G401 (cell line): ENCODE results near the gene PXK. TPM values are rescaled to one million over a fixed set of nuclear protein-coding genes. Genes with fewer than 3 reads are reported as not detected.
A peak's percentile ranks its signal among the peaks of the same experiment; 100 is the strongest.

Source experiments
- DNase-seq: peaks from one replicate; pipeline ENCODE4 v3.0.0-alpha.2; 2015; ENCODE audit warnings: low spot score
- in situ Hi-C: cut with HindIII; loops from 2 replicates; pipeline ENCODE4 v1.10.0; 2016; ENCODE audit warnings: low sequenced_read_pairs, mixed read lengths
- total RNA-seq: library from RNA; depleted of rRNA; stranded (reverse); fragments of >200 nt; shearing (Covaris generic); gene quantifications from 2 replicates; pipeline ENCODE4 v1.2.3, GENCODE V29; 2014

PXK gene
- total RNA-seq, 1 experiment from 2014 or later = 18.4 TPM

GRCh38 chr3:58341376-58341775, 8.7 kb downstream of the PXK start:
- in situ Hi-C loops = no loop called here
- DNase-seq = no peak

GRCh38 chr3:58342676-58343075, 10.0 kb downstream of the PXK start:
- no peak for DNase-seq
- in situ Hi-C loops = no loop called here

DNA sequence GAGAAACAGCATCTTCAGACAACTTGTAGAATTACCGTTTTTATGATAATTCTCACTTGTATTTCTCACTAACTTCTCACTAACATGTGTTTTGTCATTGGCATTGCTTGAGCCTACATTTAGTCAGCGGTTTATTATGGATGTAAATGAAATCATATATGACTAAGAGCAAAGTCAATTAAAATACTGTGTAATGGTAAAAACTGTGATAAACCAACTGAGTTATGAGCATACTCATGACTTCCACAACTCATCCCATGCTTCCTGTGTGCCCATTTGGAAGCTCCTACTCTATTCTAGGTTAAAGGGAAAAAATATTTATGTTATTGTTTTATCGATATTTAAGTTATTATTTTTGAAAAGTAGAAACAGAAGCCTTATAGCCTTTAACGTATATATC, 12.8 kb downstream of the PXK start:
- in situ Hi-C loops = no loop called here
- DNase-seq = no peak

DNA sequence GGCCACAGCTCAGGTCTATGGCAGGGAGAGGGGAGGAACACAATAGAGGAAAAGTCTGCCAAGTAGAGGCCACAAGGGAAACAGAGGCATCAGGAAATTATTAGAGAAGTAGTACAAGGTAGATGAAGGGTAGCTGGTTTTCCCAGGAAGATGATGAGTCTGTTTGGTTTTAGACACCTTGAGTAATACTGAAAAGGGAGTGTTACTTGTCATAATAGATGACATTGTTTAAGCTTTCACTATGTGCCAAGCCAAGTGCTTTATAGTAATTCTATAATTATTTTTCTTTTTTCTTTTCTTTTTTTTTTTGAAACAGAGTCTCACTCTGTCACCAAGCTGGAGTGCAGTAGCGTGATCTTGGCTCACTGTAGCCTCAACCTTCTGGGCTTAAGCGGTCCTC, 13.7 kb downstream of the PXK start:
- in situ Hi-C loops = no loop called here

DNA sequence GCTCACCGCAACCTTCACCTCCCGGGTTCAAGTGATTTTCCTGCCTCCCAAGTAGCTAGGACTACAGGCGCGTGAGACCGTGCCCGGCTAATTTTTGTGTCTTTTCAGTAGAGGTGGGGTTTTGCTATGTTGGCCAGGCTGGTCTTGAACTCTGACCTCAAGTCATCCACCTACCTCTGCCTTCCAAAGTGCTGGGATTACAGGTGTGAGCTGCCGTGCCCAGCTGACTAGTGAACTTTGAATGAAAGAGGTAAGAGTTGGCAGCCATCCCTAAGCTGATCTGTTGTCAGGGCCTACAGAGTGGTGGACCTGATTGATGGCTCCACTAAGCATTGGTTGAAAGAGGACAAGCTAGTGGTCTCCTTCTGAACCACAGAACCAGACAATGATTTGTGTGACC, 15.3 kb downstream of the PXK start:
- in situ Hi-C loops = no loop called here
- DNase-seq = no peak

More for the DNA sequence above, 13.7 kb downstream of the PXK start:
- DNase-seq = no peak

DNA sequence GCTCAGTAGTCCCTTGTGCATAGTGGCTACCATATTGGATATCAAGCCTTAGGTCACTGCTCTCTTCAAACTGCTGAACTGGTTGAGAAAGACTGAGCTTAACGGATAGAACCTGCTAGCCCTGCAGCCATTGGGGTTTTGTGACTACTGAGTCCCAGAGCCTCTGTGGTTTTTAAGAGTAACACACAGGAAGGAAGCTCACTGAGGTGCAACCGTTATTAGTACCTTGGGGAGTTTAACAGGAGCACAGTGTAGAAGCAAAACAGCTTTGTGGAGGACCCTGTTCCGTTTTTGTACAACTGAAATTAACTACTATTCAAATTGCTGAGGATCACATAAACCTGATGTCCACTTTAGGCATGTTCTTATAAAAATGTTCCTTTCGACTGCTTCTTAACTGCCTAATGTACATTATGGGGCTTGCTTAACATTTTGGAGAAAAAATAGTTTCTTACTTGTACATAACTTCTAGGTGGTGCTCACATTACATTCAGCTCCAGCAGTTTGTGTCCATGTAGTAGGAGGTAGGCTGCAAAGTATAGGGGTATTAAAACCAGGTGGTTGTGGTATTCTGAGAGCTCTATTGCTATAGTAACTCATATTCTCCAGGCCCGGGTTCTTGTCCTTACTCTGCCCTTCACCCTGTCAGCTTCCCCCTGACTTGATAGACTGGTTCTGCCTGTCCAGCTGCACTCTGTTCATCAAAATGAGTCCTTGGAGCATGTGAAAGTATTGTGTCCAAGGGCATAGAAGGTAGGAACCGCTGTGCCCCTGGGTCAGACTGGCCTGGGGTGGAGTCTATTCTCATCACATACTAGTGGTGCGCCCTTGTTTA, 17.3 kb downstream of the PXK start:
- no peak for DNase-seq
- in situ Hi-C loops = no loop called here

GRCh38 chr3:58350627-58351013, 17.9 kb downstream of the PXK start:
- DNase-seq = no peak
- in situ Hi-C loops = no loop called here

GRCh38 chr3:58351920-58352319, 19.2 kb downstream of the PXK start:
- in situ Hi-C loops = no loop called here
- DNase-seq = peak; percentile 38

DNA sequence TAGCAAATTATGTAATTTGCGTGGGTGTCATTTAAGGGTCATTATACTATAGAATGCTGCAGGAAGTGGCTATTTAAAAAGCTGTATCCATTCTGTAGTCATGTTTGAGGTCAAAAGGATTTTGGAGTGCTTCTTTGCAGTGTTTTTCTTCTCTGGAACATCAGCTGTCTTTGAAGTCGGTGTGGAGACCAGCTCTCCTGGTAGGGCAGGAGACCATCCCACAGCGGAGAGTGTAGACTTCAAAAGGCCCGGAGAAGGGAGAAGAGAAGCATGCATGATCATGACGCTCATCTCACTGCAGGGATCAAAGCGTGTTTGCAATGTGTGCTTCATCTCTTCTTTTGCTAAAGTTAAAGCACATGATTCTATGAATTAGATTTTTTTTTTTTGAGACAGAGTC, 19.9 kb downstream of the PXK start:
- no peak for DNase-seq
- in situ Hi-C loops = no loop called here

DNA sequence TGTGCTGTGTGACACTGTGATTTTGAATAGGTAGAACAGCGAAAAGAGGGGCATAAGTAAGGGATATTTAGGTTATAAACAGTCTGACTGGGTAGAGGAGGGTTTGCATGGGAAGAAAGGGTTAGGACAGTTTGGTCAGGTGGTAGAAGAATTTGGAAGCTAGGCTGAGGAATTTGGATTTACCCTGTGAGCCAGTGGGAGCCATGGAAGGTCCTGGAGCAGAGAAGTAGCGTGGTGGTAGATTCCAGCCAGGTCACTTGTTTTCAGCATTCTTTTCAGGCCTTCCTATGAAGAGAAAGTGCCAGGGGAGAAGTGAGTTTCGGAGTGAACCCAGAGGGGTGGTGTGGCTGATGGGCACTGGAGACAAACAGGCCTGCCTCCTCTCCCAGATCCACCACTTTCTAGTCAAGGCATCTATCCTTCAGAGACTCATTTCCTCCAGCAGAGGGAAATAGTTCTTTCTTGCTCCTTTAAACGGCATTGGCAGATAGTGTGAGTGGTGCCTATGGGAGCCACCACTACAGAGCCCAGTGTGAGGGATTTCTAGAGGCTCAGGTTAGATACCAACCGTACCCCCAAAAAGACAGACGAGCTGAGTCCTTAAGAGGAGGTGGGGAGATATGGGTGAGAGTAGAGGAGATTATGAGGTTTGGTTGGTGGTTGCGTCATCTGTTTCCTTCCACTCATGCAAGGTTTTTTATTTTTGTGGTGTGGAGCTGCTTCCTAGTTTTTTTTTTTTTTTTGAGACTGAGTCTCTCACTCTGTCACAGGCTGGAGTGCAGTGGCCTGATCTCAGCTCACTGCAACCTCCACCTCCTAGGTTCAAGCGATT, 21.2 kb downstream of the PXK start:
- in situ Hi-C loops = no loop called here

DNA sequence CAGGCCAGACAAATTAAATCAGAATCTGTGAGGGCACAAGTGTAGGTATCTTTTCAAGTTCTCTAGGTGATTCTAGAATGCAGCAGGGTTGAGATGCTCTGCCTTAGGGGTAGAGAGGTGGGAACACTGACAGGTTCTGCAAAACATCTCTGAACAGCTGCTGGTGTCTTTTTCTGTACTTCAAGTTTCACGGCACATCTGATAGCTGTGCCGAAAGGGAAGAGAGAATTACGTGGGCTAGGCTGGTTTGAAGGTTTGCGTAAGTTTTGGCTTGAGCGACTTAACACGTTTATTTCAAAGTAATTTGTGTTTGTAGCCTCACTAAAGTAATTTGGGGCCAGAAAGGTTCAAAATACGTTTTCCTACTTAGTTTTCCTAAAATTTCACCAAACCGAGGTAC, 22.5 kb downstream of the PXK start:
- in situ Hi-C loops = no loop called here

More for the DNA sequence above, 21.2 kb downstream of the PXK start:
- no peak for DNase-seq

GRCh38 chr3:58356054-58356453, 23.4 kb downstream of the PXK start:
- in situ Hi-C loops = no loop called here
- DNase-seq = peak; percentile 45

More for the DNA sequence above, 22.5 kb downstream of the PXK start:
- DNase-seq = no peak

DNA sequence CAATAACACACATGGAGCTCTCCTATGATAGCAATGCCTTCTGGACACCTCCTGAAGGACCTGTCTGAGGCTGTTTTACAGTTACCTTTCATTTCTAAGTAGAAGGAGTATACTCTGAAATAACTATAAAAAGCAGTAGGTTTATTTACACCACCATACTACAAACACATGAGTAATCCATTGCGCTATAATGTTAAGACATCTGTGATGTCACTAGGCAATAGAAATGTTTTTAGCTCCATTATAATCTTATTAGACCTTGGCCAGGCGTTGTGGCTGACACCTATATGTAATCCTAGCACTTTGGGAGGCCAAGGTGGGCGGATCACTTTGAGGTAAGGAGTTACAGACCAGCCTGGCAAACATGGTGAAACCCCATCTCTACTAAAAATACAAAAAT, 24.7 kb downstream of the PXK start:
- in situ Hi-C loops = no loop called here
- DNase-seq = no peak

GRCh38 chr3:58358092-58358491, 25.4 kb downstream of the PXK start:
- no peak for DNase-seq
- in situ Hi-C loops = no loop called here

DNA sequence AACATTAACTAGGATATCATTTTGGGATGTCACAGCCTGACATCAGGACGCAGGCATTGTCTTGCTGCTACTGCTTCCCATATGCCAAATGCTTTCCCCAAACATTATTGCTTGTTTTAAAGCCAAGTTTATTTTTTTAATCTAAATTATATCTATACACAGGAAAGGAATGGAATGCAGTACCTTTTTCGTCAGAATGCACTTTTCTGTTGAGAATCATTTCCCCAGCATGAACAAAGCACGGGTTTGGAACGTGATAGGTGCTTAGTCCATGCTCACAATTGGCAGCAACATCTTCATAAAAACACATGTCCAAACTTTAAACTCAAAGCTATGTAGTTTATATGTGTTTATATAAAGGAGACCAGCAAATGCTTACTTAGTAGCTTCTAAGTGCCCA, 26.1 kb downstream of the PXK start:
- in situ Hi-C loops = no loop called here
- peak; percentile 8 for DNase-seq

GRCh38 chr3:58359621-58360020, 26.9 kb downstream of the PXK start:
- no peak for DNase-seq
- in situ Hi-C loops = no loop called here

DNA sequence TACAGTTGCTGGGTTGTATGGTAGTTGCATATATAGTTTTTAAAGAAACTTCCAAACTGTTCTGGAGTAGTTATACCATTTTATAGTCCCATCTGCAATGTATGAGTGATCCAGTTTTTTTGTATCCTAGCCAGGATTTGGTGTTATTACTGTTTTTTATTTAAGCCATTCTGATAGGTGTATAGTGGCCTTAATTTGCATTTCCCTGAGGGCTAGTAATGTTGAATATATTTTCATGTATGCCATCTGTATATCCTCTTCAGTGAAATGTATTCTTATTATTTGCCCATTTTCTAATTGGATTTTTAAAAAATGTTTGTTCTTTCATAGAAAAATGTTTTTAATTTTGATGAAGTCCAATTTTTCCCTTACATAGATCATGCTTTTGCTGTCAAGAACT, 29.2 kb downstream of the PXK start:
- no peak for DNase-seq
- in situ Hi-C loops = no loop called here

DNA sequence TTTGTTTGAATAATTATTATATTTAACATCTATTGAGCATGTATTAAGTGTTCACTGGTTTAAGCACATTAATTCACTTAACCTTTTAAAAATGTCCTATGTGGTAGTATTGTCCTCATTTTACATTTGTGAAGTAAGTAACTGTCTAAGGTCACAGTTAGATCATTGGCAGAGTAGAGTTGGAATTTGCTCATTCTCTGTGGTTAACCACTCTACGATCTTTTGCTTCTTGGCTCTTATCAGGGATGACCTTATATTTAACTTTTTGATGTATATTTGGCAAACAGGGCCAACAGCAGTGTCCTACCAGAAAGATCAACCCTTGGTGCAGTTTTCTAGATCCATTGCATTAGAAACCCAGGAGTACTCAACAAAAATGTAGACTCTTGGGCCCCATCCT, 34.0 kb downstream of the PXK start:
- no peak for DNase-seq
- in situ Hi-C loops = no loop called here

- in situ Hi-C loops = no loop called here
- DNase-seq = no peak
Measured at GRCh38 chr3:58369038-58369437, 36.3 kb downstream of the PXK start.

DNA sequence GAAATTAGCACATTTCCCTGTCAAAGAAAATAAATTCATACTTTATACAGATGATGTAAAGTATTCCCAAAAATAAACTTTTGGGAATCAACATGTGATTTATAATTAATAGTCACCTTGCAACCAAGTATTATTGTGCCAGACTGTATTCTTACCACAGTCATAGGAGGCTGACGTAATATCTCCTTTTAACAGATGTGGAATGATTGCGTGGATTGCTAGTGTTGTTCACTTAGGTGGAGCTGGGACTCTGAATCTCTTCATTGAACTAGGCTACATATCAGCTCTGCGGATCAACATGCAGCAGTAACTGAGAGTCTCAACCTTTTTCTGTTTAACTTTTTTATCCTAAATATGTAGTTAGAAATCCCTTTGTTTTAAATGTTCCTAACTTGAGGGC, 37.2 kb downstream of the PXK start:
- DNase-seq = no peak
- in situ Hi-C loops = no loop called here
